Retinal pigment epithelial cell (primary cell): ENCODE data around the gene TPT1.

Source experiments
- DNase-seq: peaks from one replicate; pipeline ENCODE4 v3.0.0-alpha.2; 2010; ENCODE audit warnings: low read depth
- H3K4me3 ChIP-seq: 2 replicates; pipeline ENCODE4 v1.5.1; 2011; ENCODE audit warnings: mild to moderate bottlenecking, low read length, control low read depth, moderate library complexity
- TF ChIP-seq, protein P1 (sequence below): conservative IDR thresholded peaks from 2 replicates; pipeline ENCODE4 v1.5.1; 2011; ENCODE audit warnings: low read depth, low read length, control low read depth, inconsistent platforms

The TPT1 gene

DNA sequence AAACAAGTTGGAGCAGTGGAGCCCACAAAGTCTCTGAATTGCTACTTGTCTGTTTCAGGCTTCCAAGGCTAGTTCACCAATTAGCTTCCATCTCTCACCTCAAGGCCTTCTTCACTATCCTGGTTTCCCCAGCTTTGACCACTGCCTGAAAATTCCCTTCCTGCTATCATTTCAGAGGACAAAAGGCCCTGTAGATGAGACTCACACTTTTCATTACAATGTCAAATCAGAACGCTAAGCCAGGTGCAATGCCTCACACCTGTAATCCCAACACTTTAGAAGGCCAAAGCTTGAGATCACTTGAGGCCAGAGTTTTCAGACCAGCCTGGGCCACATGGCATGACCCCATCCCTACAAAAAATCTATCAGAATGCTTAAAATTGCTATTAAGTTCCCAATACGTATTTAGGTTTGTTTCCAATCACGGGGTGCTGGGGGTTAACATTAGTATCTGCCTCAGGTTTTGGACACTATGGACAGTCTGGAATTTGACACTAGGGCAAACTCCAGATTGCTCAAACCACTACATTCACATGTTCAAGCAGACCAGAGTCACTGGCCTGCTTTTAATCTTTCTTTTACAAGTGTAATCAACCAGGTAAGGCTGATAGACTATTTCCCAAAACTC, 5.5 kb downstream of the TPT1 start:
- DNase-seq, result no peak
- no peak overlapping the region for H3K4me3 ChIP-seq
- TF ChIP-seq, protein P1, sequence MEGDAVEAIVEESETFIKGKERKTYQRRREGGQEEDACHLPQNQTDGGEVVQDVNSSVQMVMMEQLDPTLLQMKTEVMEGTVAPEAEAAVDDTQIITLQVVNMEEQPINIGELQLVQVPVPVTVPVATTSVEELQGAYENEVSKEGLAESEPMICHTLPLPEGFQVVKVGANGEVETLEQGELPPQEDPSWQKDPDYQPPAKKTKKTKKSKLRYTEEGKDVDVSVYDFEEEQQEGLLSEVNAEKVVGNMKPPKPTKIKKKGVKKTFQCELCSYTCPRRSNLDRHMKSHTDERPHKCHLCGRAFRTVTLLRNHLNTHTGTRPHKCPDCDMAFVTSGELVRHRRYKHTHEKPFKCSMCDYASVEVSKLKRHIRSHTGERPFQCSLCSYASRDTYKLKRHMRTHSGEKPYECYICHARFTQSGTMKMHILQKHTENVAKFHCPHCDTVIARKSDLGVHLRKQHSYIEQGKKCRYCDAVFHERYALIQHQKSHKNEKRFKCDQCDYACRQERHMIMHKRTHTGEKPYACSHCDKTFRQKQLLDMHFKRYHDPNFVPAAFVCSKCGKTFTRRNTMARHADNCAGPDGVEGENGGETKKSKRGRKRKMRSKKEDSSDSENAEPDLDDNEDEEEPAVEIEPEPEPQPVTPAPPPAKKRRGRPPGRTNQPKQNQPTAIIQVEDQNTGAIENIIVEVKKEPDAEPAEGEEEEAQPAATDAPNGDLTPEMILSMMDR, result no peak

DNA sequence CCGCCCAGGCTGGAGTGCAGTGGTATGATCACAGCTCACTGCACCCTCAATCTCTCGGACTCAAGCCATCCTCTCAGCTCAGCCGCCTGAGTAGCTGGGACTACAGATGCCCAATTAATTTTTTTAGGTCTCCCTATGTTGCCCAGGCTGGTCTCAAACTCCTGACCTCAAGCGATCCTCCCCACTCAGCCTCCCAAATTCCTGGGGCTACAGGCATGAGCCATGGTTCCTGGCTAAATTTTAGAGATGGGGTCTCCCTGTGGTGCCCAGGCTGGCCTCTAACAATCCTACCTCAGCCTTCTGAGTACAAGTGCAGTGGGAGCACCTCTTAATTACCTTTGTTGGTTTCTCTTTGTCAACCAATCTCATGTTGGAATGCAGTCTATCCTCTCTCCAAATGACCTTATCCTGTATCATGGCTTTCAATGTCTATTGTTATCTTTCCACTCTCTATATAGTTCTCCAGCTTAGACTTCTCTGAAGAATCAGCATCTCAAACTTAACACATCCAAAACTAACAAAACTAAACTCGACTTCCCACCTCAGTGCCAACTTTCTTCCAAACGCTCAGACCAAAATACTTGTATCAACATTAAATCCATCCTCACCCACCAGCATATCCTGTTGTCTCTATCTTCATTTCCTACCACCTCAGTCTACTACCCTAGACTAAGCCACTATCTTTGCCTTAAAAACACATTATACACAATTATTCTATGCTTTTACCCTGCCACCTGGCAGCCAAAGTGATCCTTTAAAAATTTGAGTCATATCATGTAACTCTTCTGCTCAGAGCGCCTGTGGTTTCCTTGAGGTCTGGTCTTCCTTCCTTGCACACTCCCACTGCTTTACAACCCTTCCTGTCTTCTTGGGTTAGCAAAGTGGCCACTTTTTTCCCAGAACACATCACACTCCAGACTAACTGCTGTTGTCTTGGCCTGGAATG, 6.7 kb downstream of the TPT1 start:
- DNase-seq, result no peak
- H3K4me3 ChIP-seq, result no peak overlapping the region
- TF ChIP-seq, protein P1, result no peak

DNA sequence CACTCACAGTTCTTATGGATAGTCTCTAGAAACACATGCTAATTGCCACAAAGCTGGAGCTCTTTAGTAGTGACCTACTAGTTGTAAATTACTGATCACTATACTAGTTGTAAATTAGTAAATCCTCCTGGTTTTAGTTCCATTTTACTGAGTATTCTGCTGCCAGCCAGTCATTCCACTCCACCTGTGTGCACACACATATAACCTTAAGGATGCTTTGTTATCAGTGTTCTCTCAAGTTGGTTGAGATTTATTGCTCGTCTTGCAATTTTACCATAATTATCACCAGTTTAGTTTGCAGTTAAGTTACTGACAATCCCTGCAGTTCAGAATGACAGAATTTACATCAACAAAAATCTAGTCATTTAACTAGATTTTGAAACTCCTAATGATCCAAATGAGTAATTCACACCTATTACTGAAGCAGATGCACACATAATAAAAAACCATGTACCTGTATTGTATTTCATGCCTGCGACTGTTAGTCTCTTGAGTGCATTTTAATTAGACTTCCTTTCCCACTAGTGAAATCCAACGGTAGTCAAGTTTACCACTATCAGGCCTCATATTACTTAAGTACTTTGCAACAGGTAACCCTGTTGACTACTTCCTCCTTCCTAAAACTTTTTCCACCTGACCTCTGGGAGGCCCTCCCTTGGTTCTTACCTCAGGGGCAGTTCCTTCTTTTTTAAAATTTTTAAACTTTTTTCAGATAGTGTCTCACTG, 7.6 kb downstream of the TPT1 start:
- no peak for DNase-seq
- TF ChIP-seq, protein P1, result no peak
- H3K4me3 ChIP-seq, result no peak overlapping the region

DNA sequence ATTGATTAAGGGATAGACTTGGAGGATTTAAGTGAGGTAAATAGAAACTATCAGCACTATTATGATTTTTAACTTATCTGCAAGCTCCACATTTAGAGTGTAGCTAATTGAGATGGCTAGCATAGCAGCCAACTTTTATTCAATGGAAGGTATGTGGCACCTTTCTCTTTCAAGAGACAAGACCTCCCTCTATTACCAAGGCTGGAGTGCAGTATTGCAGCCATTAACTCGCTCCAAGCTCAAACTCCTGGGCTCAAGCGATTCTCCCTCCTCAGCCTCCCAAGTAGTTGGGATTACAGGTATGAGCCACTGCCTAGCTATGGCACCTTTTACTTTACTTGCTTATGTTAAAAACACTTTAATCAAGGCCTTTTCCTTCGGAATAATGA, 8.2 kb downstream of the TPT1 start:
- H3K4me3 ChIP-seq, result no peak overlapping the region
- TF ChIP-seq, protein P1, result no peak
- DNase-seq, result no peak

DNA sequence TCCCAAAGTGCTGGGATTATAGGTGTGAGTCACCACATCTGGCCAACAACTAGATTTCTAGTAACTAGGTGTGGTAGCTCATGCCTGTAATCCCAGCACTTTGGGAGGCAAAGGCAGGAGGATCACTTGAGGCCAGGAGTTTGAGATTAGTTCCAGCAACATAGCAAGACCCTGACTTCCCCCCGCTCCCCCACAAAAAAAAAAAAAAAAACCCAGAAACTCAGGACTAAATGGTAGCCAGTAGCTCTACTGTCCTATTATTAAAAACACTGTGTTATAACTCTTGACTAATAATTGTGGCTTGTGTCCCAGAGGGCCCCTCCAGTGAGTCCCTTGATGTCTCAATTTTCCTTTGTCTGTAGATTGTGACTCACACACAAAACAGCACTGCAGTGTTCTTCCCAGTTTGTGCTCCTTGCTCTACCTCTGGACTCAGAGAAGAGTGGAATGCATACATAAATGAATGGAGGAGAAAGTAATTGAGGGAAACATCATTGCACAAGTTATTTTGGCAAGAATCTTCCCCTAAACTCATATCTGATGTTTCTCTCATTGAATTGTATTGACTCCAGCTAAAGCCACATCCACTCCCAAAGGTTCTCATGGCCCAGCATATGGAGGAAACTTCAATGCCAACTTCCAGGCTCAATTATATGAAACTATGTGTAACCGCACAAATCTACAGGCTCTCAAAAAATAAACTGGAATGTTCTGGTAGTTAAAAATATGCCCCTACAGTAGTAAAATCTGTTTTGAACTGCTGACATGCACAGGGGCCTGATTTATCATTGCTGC, 8.8 kb downstream of the TPT1 start:
- DNase-seq, result peak; percentile 42
- TF ChIP-seq, protein P1, result no peak

DNA sequence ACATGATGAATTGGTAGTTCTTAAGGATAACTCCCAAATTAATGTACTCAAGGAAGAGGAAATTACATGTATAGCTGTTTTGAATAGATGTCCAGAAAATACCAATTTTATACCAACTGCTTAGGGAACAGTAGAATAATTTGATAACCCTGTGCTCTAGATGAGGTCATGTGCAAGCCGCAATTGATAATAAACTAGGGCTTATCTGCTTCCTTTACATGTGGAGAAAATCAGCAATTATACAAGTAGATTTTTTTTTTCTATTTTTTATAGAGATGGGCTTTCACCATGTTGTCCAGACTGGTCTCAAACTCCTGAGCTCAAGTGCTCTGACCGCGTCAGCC, 9.3 kb downstream of the TPT1 start:
- H3K4me3 ChIP-seq, result no peak overlapping the region
- DNase-seq, result no peak
- TF ChIP-seq, protein P1, result no peak

More for the DNA sequence above, 8.8 kb downstream of the TPT1 start:
- no peak overlapping the region for H3K4me3 ChIP-seq
